HG03066 (cell line): ENCODE results near the gene BMPR2.
"Not testable (repeated sequence)": the region's sequence is repeated elsewhere in the genome, so short reads cannot be mapped to it uniquely, and the experiment has no call there.

Experiments used
- ATAC-seq: cut with Tn5 transposase; IDR thresholded peaks from one replicate; pipeline ENCODE4 v1.9.1; 2021; ENCODE audit warnings: low read depth; ENCODE audit not compliant: unreplicated experiment

The BMPR2 gene

GRCh38 chr2:202375609-202376408 lies at the start of gene BMPR2:
Gene BMPR2 (plus strand): TSS chr2:202376327. CDS start chr2:202377475, 1,148 bp downstream.
- ATAC-seq: peak; percentile 62

- ATAC-seq: no peak
Observed at GRCh38 chr2:202327858-202328257, 48.3 kb upstream of the BMPR2 start.

GRCh38 chr2:202335791-202336467 lies 40.2 kb upstream of the BMPR2 start:
- ATAC-seq: no peak

- ATAC-seq: no peak
Observed at GRCh38 chr2:202337151-202337550, 39.0 kb upstream of the BMPR2 start.

- no peak for ATAC-seq
Observed at GRCh38 chr2:202337706-202338346, 38.3 kb upstream of the BMPR2 start.

- ATAC-seq: no peak
Observed at GRCh38 chr2:202339071-202339870, 36.9 kb upstream of the BMPR2 start.

- no peak for ATAC-seq
Observed at GRCh38 chr2:202344178-202344577, 31.9 kb upstream of the BMPR2 start.

GRCh38 chr2:202346180-202346579 lies 29.9 kb upstream of the BMPR2 start:
- ATAC-seq: no peak

- ATAC-seq: no peak
Observed at GRCh38 chr2:202353430-202353829, 22.7 kb upstream of the BMPR2 start.

GRCh38 chr2:202355993-202356505 lies 20.1 kb upstream of the BMPR2 start:
- ATAC-seq: no peak

GRCh38 chr2:202358924-202359323 lies 17.2 kb upstream of the BMPR2 start:
- not testable (repeated sequence) for ATAC-seq

GRCh38 chr2:202360646-202361045 lies 15.5 kb upstream of the BMPR2 start:
- no peak for ATAC-seq

GRCh38 chr2:202361108-202361507 lies 15.0 kb upstream of the BMPR2 start:
- no peak for ATAC-seq

GRCh38 chr2:202373490-202373889 lies 2.6 kb upstream of the BMPR2 start:
- no peak for ATAC-seq

- ATAC-seq: not testable (repeated sequence)
Observed at GRCh38 chr2:202374383-202374782, 1.7 kb upstream of the BMPR2 start.

- ATAC-seq: no peak
Observed at GRCh38 chr2:202375033-202375608, 1.0 kb upstream of the BMPR2 start.

GRCh38 chr2:202376460-202377206 lies 506 bp downstream of the BMPR2 start:
- ATAC-seq: peak; percentile 23

GRCh38 chr2:202377207-202377761 lies 1.2 kb downstream of the BMPR2 start:
- no peak for ATAC-seq

GRCh38 chr2:202378001-202378400 lies 1.9 kb downstream of the BMPR2 start:
- no peak for ATAC-seq
